Ureter (tissue), 1 donor: ENCODE data around the gene MALSU1. TPM values are rescaled to one million over a fixed set of nuclear protein-coding genes. Genes with fewer than 3 reads are reported as not detected.
"Not testable (repeated sequence)": the region's sequence is repeated elsewhere in the genome, so short reads cannot be mapped to it uniquely, and the experiment has no call there.

Source experiments
- DNase-seq: peaks from one replicate; pipeline ENCODE4 v3.0.0-alpha.2; 2020; ENCODE audit warnings: low spot score
- total RNA-seq: library from RNA; stranded (reverse); gene quantifications from one replicate; pipeline ENCODE4 v1.2.4, GENCODE V29; 2023
- donor health status: DM: yes; HTN: yes; CAD: no.

Gene MALSU1
- total RNA-seq, 1 donor from 2014 or later: 46.6 TPM

DNA sequence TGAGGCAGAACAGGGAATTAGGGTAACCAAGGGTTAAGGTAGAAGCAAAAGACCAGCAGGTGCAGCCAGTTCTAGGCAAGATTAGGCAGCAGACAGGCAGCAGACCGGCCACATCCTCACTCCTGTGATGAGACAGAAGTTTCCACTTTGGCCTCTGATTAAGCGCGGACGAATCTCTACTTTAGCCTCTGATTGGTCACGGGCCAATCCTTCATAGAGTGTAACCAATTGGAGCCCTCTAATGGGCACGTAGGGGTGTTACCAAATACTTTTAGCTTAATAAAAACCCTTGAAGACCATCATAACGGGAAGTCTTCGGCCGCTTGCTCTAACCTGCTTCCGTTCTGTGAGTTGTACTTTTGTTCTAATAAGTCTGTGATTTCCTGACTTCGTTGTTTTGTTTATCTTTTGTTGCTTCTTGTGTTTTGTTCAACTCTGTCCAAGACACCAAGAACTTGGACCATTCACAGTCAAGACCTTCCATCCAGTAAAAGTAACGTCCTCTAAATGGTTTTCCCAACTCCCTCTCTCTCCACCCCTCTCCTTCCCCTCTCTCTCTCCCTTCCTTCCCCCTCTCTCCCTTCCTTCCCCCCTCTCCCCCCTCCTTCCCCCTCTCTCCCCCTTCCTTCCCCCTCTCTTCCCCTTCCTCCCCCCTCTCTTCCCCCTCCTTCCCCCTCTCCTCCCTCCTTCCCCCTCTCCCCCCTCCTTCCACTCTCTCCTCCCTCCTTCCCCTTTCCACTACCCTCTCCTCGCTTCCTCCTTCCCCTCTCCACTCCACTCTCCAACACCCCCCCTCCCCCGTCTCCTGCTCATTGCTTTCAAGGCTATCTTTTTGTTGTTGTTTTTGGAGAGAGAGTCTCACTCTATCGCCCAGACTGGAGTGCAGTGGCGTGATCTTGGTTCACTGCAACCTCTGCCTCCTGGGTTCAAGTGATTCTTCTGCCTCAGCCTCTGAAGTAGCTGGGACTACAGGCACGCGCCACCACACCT lies 13.2 kb upstream of the MALSU1 start:
- no peak for DNase-seq

DNA sequence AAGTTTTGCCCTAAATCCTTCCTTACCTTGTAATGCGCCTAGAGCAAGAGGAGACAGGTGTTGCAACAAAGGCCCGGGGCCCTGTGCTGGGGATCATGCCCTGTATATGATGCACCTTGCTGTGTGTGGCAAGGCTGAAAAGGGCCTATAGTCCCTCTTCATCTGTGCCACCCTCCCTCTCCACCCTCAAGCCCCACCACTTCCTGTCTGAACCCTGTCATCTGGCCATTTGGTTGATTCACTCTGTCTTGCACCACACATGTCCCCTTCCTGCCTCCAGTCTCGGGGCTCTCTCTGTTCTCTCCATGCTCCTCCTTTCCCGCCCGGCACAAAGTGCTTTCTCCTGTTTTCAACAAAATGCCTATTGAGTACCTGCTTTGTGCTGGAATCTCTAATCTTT lies 11.5 kb upstream of the MALSU1 start:
- DNase-seq: no peak

DNA sequence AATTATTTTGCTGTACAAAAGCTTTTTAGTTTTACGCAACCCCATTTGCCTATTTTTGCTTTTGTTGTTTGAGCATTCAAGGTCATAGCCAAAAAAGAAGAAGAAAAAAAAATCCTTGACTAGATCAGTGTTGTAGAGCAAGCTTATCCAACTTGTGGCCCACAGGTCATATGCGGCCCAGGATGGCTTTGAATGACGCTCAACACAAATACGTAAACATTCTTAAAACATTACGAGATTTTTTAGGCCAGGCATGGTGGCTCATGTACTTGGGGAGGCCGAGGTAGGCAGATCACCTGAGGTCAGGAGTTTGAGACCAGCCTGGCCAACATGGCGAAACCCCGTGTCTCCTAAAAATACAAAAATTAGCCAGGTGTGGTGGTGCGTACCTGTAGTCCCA lies 8.1 kb upstream of the MALSU1 start:
- no peak for DNase-seq

DNA sequence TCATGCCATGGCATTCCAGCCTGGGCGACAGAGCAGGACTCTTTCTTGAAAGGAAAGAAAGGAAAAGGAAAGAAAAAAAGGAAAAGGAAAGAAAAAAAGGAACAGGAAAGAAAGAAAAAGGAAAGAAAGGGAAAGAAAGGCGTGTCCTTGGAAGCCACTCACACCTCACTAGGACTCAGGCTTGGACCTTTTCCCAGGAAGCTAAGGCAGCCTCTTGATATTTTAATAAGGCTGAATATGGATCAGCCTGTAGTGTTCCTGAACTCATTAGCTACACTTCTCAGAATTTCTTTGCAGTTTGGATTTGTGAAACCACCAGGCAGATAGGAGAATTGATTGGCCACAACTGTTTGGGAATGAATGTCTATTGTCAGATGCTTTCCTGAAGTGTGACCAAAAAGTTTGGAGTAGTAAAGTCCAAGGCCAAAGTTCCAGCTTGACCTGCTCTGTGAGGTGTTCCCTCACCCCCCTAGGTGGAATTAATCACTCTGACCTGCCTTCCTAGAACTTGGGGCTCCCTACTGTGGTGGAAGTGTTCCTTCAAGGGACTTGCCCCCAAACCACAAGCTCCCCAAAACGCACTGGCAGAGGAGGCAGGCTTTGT lies 7.1 kb upstream of the MALSU1 start:
- no peak for DNase-seq

DNA sequence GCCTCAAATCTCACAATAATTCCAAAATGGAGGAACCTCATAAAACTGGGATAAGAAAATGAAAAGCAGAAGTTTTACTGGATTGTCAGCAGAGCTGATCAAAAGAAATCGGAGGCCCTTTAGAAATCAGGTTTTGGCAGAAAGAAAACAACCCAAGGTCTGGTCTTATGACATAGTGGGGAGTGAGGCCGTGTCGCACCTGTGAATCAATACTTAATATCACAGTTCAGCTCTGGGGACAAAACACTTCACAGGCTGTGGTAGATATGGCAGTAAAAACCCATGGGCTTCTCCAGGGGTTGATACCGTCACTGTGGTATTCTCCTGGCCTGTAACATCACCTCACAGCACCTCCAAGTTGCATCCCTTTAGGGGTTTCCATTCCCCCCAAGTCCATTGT lies 6.5 kb upstream of the MALSU1 start:
- DNase-seq: no peak

DNA sequence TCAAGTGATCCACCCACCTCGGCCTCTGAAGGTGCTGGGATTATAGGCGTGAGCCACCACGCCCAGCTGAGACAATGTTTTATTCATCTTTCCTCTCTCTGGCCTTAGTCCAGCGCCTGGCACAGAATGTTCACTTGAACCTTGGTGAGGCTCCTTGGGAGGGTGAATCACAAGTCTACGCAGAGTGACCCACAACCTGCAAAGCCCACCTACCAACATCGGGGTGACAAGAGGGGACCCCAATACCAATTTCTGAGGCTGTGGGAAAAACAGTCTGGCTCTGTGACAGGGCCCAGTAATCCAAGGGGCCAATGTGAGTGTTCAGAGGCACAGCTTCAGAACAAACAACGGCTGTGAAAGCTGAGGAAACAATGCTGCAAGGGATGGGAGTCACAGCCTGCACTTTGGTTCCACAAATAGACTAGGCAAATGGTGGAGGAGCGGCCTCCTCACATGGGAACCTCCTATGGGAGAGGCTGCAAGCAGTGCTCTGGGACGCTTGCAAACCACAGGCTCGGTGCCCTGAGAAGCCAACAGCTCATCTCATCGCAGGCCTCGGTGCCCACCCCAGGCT lies 5.6 kb upstream of the MALSU1 start:
- DNase-seq: no peak

DNA sequence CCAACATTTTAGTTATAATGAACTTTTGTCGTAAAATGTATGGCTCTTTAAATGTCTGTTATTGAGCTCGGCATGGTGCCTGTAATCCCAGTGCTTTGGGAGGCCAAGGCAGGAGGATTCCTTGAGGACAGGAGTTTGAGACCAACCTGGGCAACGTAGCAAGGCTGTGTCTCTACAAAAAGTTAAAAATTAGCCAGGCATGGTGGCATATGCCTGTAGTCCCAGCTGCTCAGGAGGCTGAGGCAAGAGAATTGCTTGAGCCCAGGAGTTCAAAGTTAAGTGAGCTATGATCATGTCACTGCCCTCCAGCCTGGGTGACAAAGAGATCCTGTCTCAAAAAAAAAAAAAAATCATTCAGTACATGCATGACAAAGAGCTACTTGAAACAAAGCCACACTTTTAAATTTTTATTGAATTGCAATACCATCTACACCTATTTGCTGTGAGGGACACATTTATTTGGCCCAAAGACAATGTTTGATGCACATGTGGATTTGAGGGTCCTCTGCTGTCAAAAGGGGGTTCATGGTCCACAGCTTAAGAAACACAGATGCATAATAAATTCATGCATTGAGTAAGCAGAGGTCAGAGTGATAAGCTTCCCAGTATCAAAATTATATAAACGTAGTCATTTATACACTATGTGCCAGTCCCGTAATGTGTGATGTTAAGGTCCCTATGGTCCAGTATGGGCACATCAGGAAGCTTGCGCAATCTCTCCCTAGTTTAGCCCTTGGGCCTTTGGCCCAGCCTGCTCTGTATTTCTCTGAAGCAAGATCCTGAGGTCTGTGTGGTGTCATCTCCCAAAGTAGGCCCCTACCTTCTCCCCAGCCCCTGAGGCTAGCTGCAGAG lies 4.4 kb upstream of the MALSU1 start:
- no peak for DNase-seq

DNA sequence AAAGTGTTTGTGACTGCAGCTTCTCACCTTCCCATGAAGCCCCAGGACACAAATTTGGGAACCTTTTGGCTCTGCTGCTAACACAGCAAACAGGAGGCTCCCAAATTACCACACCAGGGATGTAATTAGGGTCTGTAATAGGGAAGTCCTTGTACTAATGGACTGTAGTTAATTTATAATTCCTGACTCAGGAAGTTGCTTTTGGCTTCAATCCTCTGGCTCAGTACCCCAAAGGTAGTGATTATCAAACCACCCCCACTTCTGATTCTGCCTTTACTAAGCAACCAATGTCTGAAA lies 3.8 kb upstream of the MALSU1 start:
- DNase-seq: no peak

DNA sequence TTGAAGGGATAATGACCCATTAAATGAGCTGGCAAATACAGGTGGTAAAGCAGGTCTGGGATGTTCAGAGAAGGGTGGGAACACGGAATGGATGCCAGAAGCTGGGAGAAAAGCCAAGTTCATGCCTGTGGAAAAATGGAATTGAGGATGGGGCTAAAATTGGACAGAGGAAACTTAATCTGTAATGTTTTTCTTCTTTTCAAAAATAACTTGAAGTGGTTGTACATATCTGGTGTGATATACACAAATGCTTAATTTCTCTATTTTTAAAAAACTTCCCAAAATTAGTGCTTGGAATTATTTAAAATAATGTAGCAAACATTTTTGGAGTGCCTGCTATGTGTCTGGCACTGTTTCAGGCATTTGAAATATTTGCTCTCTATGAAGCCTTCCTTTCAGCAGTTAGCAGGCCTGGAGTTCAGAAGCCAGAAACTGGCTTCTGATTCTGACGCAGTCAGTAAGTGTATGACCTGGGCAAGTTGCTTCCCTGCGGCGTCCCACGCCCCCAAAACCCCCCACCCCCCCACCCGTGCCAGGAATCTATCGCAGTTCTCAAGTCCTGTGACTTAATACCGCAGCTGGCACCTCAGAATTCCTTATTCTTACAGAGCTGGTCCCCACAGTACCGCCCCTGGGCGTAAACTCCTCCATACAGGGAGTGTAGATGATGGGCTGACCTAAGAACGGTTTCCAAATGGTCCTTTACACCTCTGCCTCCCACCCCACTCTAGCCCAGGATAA lies 828 bp upstream of the MALSU1 start:
- DNase-seq: no peak

DNA sequence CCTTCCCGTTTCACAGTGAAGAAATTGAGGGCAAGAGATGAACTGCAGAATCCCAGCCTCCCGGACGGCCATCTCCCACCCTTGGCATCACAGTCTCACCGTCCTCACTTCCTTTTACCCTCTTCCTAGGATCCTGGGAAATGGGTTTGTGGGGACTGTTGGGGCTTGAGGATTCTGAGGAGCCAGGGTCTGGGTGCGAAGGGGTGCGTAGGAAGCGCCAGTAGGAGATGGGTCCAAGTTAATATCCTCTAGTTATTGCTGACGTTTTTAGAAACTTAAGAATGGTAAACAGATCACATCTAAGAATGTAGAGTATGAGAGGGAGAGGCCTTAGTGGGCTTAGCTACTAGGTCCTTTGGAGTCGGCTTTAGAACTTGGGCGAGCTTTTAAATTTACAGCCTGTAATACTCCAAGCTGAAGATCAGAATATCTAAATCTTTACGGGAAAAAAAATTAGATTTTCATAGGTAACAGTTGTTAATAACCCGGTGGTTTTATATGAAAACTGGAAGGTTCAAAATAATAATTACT lies 696 bp downstream of the MALSU1 start:
- DNase-seq: no peak

DNA sequence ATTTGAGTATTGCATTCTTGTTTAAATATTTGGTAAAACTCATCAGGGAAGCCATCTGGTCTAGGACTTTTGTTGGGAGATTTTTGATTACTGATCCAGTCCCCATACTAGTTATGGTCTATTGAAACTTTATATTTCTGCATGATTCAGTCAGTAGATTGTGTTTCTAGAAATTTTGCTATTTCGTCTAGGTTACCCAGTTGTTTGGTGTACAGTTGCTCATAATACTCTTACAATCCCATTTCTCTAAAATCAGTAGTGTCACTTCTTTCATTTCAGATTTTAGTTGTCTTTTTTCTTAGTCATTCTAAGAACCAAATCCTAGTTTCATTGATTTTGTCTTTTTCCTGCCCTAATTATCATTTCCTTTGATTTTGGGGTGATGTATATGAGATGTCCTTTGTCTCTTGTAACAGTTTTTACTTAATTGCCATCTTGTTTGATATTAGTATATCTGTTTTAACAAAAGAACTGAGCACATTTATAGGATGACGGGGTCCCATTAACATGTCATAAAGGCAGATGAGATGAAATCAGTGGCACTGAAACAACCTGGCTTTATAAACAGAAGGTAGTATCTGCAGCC lies 7.9 kb downstream of the MALSU1 start:
- no peak for DNase-seq

DNA sequence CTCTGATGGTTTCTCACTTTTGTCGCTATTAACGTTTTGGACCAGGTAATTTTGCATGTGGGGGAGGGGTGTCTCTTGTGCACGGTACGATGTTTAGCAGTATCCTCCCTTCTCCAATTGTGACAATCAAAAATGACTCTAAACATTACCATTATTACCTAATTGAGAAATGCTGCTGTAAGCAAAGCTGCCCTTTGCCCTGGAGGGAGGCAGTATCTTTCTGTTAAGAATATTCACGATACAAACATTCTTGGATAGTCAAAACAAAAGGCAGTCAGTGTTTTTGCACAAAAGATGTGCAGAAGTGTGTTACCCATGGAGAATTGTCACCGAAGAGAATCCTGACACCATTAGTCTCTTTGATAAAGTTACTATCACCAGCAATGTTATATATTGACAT lies 9.6 kb downstream of the MALSU1 start:
- DNase-seq: no peak

DNA sequence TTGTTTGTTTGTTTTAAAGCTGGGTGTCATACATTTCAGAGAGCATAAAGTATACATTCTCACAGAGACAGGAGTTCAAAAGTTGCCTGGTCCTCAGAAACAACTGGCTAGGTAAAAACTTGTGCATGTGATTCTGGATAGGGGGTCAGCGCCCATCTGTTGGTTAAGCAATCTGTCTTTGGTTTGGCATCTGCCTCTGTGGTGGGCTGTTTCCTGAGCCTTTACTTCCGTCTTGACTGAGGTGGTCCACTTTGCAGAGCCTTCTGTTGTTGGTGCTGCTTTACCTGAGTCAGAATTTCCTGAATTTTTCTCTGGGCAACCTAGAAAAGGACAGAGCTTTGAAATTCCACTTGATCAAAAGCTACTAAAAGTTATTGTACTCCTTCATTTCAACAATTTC lies 13.0 kb downstream of the MALSU1 start:
- DNase-seq: not testable (repeated sequence)

DNA sequence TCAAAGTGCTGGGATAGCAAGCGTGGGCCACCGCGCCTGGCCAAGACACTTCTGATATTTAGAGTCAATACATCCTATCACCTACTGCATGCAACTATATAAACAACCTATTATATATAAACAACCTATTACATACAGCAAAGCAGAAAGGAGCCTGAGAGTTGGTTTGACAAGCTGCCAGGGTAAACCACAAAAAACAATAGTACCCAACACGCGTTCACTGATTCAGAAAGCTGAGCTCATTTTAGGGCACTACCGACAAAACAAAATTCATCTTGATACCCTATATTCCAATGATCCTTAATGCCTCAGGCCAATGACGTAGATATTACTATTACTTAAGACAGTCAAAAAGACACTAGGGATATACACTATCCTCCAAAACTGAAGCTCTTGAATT lies 16.2 kb downstream of the MALSU1 start:
- no peak for DNase-seq

DNA sequence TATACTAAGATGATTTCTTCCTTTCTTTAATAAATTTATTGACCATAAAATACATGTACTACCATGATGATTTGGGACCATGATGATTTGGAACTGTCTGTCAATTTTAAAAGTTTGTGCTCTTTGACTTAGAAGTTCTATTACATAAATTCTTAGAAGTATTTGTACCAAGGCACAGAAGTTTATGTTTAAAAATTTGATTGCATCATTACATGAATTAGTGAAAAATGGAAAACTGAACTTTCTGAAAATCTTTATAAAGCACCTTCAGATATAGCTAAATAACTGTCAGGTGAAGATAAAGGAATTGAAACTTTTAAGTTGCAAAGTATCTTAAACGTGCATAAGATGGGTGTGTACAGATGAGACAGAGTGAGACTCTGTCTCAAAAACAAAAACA lies 32.0 kb downstream of the MALSU1 start:
- no peak for DNase-seq

DNA sequence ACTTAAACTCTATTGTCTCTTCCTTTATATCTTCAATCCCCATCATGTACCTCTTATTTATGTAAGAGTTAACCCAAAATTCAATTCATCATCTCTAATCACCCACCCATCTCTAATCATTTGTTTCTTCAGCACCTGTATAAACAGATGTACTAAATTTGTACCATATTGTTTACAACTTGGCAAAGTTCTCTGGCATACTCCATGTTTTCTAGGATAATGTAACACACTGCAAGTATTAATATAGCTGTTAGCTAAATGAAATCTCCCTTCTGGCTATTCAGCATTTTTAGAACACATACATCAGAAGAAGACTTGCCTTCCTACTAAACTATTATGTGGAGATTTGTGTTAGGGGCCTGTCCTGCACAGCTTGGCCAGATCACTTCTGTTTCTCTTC lies 33.1 kb downstream of the MALSU1 start:
- DNase-seq: no peak

DNA sequence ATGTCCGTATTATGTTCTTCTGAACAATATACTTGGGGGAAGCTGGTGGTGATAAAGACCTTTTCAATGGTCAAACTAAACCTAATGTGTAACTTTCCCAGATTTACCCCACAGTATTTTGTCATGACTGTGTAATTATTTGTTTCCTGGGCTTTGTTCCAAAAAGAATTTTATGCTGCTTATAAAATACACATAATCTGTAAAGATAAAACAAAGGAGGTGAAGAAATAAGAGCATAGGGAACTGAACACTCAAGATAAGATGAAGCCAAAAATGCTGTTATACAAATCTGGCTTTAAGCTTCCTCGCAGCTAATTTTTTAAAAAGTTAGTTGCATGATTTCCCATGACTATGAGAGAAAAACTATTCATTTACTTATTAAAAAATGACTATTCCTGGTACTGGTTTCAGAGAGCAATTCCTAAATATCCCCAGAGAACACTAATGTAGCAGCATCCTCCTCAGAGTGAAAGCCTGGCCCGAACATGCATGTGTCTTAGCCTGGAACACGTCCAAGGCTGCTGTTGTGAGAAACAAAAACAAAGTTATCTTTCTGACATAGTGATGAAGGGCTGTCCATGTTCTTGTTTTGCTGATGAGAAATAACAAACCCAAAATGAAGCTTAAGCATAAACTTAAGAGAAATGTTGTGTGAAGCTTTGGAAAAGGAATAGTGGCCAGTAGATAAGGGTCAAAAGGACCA lies 33.9 kb downstream of the MALSU1 start:
- no peak for DNase-seq

DNA sequence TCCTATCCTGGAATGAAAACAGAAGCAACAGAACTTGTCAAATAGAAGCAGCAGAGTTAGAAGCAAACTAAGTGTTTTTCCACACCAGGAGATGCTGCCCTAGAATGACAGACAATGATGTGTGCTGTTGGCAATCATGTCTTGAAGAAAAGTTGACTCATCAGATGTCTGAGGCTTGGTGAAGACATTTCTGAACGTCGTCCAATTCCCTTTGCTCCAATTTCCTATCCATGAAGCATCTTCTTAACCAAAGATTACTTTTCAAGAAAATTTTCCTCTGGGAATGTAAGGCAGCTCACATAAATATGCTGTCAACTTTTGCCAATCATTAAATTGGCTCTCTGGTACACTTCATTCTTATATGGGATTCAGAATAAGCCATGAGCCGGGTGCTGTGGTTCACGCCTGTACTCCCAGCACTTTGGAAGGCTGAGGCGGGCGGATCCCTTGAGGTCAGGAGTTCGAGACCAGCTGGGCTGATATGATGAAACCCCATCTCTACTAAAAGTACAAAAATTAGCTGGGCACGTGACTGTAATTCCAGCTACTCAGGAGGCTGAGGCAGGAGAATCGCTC lies 34.6 kb downstream of the MALSU1 start:
- no peak for DNase-seq

DNA sequence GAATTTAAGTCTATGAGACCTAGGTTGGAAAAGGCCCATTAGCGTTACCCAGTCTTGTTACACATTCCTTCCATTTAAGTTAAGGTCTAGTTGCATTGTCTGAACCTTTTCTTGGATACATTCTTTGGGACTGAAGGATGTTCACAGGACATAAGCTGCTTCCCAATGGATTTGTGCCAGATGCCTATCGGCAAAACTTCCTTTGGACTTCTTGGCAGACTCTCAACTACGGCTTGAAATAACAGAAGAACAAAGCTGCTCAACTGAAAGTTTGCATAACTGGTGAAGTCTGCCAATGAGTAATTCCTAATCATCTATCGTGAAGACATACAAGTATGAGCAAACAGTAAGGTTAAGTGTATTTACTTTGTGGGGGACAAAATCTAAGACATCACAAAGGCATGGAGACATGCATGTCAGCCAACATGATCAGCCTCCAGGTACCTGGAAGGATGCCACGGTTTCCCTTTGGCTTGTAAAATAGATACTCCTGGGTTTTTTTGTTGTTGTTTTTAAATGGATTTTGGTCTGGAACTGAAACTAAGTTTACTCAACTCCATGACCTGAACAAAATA lies 35.4 kb downstream of the MALSU1 start:
- DNase-seq: no peak

DNA sequence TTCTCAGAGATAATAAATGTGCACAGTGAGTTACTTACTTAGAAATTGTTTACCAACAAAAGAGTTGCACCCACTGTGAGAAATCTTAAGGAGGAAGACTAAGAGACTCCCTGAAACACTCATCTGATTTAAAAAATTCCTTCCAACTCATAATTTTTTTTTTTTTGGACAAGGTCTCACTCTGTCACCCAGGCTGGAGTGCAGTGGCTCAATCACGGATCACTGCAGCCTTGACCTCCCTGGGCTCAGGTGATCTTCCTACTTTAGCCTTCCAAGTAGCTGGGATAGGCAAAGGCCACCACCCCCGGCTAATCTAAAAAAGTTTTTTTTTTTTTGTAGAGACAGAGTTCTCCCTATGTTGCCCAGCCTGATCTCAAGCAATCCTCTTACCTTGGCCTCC lies 36.0 kb downstream of the MALSU1 start:
- DNase-seq: no peak
